Measurements from ENCODE around the gene PNPLA7. TPM values are rescaled to one million over a fixed set of nuclear protein-coding genes. Genes with fewer than 3 reads are reported as not detected.

The PNPLA7 gene
- total and polyA plus RNA-seq, 12 donors: 0.83 to 22.6 (median 9.4) TPM

DNA sequence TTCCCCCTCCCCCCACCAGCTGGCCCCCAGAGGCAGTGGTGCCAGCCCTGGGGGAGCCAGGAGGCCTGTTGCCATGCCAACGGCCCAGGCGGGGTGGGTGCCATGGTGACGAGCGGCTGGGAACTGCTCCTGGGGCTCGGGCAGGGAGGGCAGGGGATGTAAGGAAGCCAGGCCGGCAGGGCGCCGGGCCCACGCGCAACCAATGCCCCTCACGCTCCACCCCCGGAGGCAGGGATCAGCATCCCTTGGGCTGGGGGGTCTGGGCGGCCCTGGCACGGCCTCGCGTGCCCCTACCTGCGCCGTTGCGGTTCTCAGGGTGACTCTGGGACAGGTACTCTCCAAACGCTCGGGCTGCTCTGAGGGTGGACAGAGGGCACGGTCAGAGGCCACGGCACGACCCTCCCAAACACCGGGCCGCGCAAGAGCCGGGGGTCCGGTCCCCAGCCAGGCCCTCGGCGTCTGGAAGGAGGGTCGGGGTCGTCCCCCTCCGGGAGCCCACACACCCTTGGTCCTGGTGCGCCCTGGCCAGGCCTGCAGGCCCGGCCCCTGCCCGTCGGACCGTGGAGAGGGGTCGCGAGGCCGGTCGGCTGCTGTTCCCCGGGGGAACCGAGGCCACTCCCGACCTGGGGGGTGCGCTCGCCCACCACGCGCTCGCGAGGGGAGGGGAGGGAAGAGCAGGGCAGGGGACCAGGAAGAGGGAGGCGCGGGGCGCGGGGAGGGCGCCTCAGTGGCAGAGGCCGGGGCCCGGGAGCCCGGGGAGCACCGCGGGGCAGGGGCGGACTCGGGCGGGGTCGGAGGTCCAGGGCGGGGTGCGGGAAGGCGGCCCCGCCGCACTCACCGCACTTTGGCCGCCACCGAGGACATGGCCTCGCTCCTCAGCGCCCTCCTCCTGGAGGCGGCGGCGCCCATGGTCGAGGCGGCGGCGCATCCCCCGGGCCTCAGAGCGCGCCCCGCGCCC is 91.7 kb downstream of the PNPLA7 start:
- WGBS, 2 donors: 21 to 31% methylated on average over 60 to 88 of the region's 88 CpGs
- ATAC-seq: peak in 1 of 8 donors; percentile 1
- H3K27me3 ChIP-seq: peaks cover 0 to 14% (median 0%) of the 10 kb centered on the region in 7 donors
- H3K9me3 ChIP-seq: no peaks in the 10 kb centered on the region
- peaks cover 19 to 46% (median 30%) of the 10 kb centered on the region in 9 donors for H3K4me1 ChIP-seq
- H3K36me3 ChIP-seq: peaks cover 0 to 24% (median 0%) of the 10 kb centered on the region in 9 donors
- intact Hi-C loops (cut with DNase I): loop anchor here in 2 of 10 donors (5.0 to 10.0 kb wide), 2 partner anchors 36 to 146 kb away; partner anchors contain the start of genes ARRDC1 (in 1 of the 2), EXD3 (in 1 of the 2) and NOXA1 (in 1 of the 2)
- TF ChIP-seq, protein P1, sequence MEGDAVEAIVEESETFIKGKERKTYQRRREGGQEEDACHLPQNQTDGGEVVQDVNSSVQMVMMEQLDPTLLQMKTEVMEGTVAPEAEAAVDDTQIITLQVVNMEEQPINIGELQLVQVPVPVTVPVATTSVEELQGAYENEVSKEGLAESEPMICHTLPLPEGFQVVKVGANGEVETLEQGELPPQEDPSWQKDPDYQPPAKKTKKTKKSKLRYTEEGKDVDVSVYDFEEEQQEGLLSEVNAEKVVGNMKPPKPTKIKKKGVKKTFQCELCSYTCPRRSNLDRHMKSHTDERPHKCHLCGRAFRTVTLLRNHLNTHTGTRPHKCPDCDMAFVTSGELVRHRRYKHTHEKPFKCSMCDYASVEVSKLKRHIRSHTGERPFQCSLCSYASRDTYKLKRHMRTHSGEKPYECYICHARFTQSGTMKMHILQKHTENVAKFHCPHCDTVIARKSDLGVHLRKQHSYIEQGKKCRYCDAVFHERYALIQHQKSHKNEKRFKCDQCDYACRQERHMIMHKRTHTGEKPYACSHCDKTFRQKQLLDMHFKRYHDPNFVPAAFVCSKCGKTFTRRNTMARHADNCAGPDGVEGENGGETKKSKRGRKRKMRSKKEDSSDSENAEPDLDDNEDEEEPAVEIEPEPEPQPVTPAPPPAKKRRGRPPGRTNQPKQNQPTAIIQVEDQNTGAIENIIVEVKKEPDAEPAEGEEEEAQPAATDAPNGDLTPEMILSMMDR (IDR thresholded peaks at IDR 0.05): no peak
- H3K4me3 ChIP-seq: peak overlapping the region; percentile 45 to 81 (median 68)
- DNase-seq: peak in 1 of 2 donors; percentile 12
- H3K27ac ChIP-seq: peak overlapping the region in 9 of 10 donors; percentile 26 to 89 (median 65)

DNA sequence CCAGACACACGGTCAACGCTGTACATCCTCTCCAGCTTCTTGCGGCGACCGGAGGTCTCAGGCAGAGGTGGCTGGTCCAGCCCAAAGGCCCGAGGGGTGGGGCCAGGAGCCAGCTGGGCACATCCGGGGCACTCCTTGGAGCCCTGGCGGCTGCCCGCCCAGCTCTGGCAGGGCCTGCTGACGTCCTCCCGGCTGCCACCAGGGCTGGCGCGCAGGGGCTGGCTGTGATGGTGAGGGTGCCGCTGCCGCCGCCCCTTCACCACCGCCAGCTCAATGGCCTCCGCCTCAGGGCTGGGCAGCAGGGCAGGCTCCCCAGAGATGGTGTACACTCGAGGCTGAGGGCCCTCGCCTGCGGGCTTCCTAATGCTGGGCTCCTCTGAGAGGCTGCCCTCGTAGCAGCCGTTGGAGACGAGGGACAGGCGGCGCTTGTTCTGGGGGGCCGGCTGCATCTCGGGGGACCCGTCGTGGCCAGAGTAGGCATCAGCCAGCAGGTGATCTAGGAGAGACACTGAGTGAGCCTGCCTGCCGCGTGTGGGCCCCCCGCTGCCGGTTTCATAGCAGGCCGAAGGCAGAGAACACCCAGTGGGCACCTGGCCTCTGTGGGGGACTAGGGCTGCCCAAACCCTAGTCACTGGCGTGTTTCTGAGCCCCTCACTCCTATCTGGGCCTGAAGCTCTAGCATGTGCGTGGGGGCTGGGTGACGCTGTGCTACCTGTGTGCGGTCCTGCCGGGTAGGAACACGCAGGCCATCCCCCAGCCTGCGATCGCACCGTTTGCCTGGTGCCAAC is 92.6 kb downstream of the PNPLA7 start:
- DNase-seq (no peak), ATAC-seq (no peak)
- H3K36me3 ChIP-seq: peaks cover 0 to 32% (median 0%) of the 10 kb centered on the region in 9 donors
- H3K9me3 ChIP-seq: no peaks in the 10 kb centered on the region
- peak overlapping the region in 2 of 10 donors; percentile 60 to 81 for H3K4me3 ChIP-seq
- peaks cover 19 to 55% (median 30%) of the 10 kb centered on the region in 9 donors for H3K4me1 ChIP-seq
- TF ChIP-seq, protein P1 (IDR thresholded peaks at IDR 0.05): no peak
- intact Hi-C loops (cut with DNase I): loop anchor here in 2 of 10 donors (5.0 to 10.0 kb wide), 2 partner anchors 35 to 147 kb away; partner anchors contain the start of genes ARRDC1 (in 1 of the 2), EXD3 (in 1 of the 2) and NOXA1 (in 1 of the 2)
- peak overlapping the region in 1 of 10 donors; percentile 65 for H3K27ac ChIP-seq
- H3K27me3 ChIP-seq: peaks cover 0 to 11% (median 0%) of the 10 kb centered on the region in 7 donors
- WGBS, 2 donors: 95 to 96% methylated on average over 43 to 44 of the region's 44 CpGs

DNA sequence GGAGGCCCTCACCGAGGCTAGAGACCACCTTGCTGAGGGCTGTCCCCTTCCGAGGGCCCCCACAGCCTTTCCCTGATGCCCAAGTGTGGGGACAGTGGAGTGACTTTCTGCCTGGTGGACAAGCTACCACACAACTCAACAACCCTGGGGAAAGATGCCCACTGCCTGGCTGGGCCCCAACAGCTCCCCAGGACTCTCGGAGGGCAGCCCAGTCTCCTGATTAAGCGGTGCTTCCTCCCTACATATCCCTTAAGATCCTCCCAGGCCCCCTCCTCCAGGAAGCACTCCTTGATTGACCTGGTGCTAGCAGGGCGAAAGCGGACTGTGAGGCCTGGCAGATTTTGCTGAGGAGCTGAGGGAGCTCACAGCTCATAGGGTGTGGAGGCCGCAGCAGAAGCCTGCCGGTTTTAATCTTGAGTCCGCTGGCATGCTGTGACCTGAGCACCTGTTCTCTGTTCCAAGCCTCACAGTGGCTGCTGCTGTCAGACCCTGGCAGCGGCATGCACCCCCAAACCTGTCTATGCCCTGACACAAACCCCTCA is 93.3 kb downstream of the PNPLA7 start:
- Histone ChIP-seq H3K9me3 (no peaks in the 10 kb centered on the region), H3K36me3 (peaks cover 0 to 33% (median 0%) of the 10 kb centered on the region in 9 donors), H3K4me3 (no peak overlapping the region), H3K4me1 (peaks cover 19 to 50% (median 30%) of the 10 kb centered on the region in 9 donors), H3K27me3 (peaks cover 0 to 4% (median 0%) of the 10 kb centered on the region in 7 donors), H3K27ac (no peak overlapping the region)
- no peak for ATAC-seq
- intact Hi-C loops (cut with DNase I): loop anchor here in 2 of 10 donors (5.0 to 10.0 kb wide), 2 partner anchors 35 to 148 kb away; partner anchors contain the start of genes ARRDC1 (in 1 of the 2), EXD3 (in 1 of the 2) and NOXA1 (in 1 of the 2)
- WGBS, 2 donors: 94 to 96% methylated on average over 10 of the region's 10 CpGs
- DNase-seq: no peak
- TF ChIP-seq, protein P1 (IDR thresholded peaks at IDR 0.05): no peak

All from heart right ventricle (tissue), 16 donors.